BJ (cell line): ENCODE measurements around the gene CXorf58. TPM values are rescaled to one million over a fixed set of nuclear protein-coding genes. Genes with fewer than 3 reads are reported as not detected.
A peak's percentile ranks its signal among the peaks of the same experiment; 100 is the strongest.

Experiments
- CTCF ChIA-PET: fragments of 350-600 bp; formaldehyde crosslinking; extraction: SDS; loops from one replicate; lab custom pipeline; 2021; ENCODE audit warnings: antibody characterized with exemption, inconsistent platforms; lab: Yijun Ruan, JAX
- POLR2A ChIA-PET: fragments of 300-600 bp; sonication (Branson Sonifier 250); formaldehyde crosslinking; extraction: SDS; loops from one replicate; lab custom pipeline; 2021; ENCODE audit warnings: antibody characterized with exemption; lab: Charles Lee
- DNase-seq: peaks from one replicate; pipeline ENCODE4 v3.0.0-alpha.2; 2011; ENCODE audit warnings: low read depth
- H3K27me3 ChIP-seq: 2 replicates; pipeline ENCODE4 v1.6.0; 2011; ENCODE audit warnings: low read length; ENCODE audit not compliant: control insufficient read depth, insufficient read depth
- H3K36me3 ChIP-seq: 2 replicates; pipeline ENCODE4 v1.5.1; 2011; ENCODE audit warnings: low read length; ENCODE audit not compliant: control insufficient read depth, insufficient read depth
- H3K4me3 ChIP-seq: 2 replicates; pipeline ENCODE4 v1.5.1; 2011; ENCODE audit warnings: low read depth, mild to moderate bottlenecking, control low read depth, low read length
- polyA plus RNA-seq: library from polyadenylated mRNA; depleted of rRNA; stranded (reverse); fragments of >200 nt; gene quantifications from 2 replicates; pipeline ENCODE4 v1.2.3, GENCODE V29; 2011
- TF ChIP-seq, protein P1 (sequence below): IDR thresholded peaks from 2 replicates; pipeline ENCODE4 v1.5.1; 2011; ENCODE audit warnings: low read depth, mild to moderate bottlenecking, control low read depth, inconsistent platforms, low read length, moderate library complexity; ENCODE audit not compliant: insufficient read depth

CXorf58 gene
- polyA plus RNA-seq, 1 experiment: not detected

DNA sequence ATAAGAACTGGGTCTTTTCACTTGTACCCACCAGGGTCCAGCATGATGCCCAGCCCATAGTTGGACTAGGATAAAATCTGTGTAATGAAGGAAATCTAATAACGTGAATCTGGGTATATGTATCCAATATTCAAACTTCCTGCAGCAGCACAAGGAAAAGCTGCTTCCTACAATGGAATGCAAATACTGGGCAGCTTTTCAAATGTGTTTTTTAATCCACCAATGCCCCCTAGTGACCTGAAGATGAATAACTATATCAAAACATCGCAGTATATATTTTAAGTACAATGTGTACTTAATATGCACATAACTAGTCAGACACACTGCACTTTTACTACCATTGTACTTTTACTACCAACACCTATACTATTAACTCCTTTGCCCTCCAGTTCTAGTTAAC lies 5.4 kb upstream of the CXorf58 start:
- TF ChIP-seq, protein P1, sequence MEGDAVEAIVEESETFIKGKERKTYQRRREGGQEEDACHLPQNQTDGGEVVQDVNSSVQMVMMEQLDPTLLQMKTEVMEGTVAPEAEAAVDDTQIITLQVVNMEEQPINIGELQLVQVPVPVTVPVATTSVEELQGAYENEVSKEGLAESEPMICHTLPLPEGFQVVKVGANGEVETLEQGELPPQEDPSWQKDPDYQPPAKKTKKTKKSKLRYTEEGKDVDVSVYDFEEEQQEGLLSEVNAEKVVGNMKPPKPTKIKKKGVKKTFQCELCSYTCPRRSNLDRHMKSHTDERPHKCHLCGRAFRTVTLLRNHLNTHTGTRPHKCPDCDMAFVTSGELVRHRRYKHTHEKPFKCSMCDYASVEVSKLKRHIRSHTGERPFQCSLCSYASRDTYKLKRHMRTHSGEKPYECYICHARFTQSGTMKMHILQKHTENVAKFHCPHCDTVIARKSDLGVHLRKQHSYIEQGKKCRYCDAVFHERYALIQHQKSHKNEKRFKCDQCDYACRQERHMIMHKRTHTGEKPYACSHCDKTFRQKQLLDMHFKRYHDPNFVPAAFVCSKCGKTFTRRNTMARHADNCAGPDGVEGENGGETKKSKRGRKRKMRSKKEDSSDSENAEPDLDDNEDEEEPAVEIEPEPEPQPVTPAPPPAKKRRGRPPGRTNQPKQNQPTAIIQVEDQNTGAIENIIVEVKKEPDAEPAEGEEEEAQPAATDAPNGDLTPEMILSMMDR: no peak; the same call in 1 of the 2 replicates
- ChIA-PET CTCF (interaction anchor here (0.5 to 3.8 kb wide), 24 partner anchors 13 to 1917 kb away, joined by 3 to 76 read pairs (median 6); partner anchors contain the start of genes ACOT9, PRDX4 and SAT1), POLR2A (no interaction called here)
- H3K27me3 ChIP-seq: no peaks in the 10 kb centered on the region
- no peak for DNase-seq
- no peaks in the 10 kb centered on the region for H3K36me3 ChIP-seq
- H3K4me3 ChIP-seq: no peak overlapping the region

DNA sequence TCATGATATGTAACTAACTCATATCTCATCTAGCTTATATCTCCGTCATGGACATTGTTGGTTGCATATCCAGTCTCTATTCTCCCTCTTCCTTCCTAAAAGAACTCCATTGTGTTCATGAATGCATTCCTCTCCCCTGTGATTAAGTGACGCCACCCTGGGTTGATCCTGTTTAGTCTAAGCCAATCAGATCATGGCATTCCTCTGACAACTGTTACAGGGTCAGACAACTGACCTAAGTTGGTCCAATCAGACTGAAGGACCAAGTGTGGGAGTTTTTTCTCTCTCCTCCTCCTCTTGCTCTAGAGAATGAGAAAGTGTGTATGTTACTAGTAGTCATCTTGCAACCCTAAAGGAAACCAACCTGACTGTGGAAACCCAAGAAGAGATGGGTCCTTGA lies 3.7 kb upstream of the CXorf58 start:
- CTCF ChIA-PET: interaction anchor here (2.9 kb wide), 1 partner anchor 216 kb away, joined by 17 read pairs; no protein-coding TSS in a partner anchor
- TF ChIP-seq, protein P1: no peak
- no peaks in the 10 kb centered on the region for H3K27me3 ChIP-seq

GRCh38 chrX:23907111-23907497 lies 702 bp upstream of the CXorf58 start:
- peak overlapping the region; percentile 59 for H3K4me3 ChIP-seq
- ChIA-PET CTCF (interaction anchor here (0.6 to 1.0 kb wide), 2 partner anchors 124 to 218 kb away, joined by 3 read pairs; partner anchors contain the start of gene SAT1), POLR2A (interaction anchor here (0.6 kb wide), 1 partner anchor 243 kb away, joined by 4 read pairs; the partner anchor contains the start of gene ZFX)
- no peaks in the 10 kb centered on the region for H3K36me3 ChIP-seq
- TF ChIP-seq, protein P1: no peak
- DNase-seq: no peak
- no peaks in the 10 kb centered on the region for H3K27me3 ChIP-seq

More for the DNA sequence above, 3.7 kb upstream of the CXorf58 start:
- POLR2A ChIA-PET: no interaction called here
- no peak overlapping the region for H3K4me3 ChIP-seq
- no peaks in the 10 kb centered on the region for H3K36me3 ChIP-seq
- DNase-seq: no peak

DNA sequence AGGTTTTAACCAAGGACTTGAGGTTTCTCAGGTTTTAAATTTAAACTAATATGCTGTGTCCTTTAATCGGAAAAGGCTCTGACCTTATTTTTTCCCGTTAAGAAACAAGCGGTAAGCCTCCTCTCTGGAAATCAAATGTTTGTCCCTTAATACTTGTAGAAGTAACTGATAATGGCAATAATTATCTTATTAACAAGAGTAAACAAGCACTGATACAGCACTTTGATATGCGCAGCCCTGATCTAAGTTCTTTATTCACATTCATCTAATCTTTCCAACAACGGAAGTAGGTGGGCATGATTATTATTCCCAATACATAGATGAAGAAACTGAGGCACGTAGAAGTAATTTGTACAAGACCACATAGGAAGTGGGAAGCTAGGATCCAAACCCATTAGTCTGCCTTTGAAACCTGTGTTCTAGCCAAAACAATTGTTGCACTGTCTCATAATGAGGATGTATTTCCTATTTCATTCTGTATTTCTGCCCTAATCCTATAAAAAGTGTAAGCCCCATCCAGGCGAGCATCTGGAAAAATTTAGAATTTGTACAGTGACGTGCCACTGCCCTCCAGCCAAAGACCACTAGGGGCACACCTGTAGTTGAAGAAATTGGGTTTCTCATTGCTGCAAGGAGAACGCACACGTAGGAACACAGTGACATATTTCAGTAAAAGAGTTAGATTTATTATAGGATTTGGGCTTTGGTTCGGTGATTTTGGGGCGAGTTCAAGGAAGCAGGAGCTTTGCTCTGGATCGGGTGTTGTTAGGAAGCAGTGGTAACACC lies 606 bp downstream of the CXorf58 start:
- H3K27me3 ChIP-seq: no peaks in the 10 kb centered on the region
- POLR2A ChIA-PET: no interaction called here
- CTCF ChIA-PET: interaction anchor here (0.7 to 2.0 kb wide), 2 partner anchors 146 to 639 kb away, joined by 3 to 6 read pairs; partner anchors contain the start of gene EIF2S3
- TF ChIP-seq, protein P1: peak; percentile 43
- H3K4me3 ChIP-seq: peak overlapping the region; percentile 7
- H3K36me3 ChIP-seq: no peaks in the 10 kb centered on the region
- no peak for DNase-seq

- no peaks in the 10 kb centered on the region for H3K27me3 ChIP-seq
- ChIA-PET CTCF (interaction anchor here (0.5 kb wide), 1 partner anchor 682 kb away, joined by 3 read pairs; no protein-coding TSS in a partner anchor), POLR2A (no interaction called here)
- H3K4me3 ChIP-seq: no peak overlapping the region
- no peaks in the 10 kb centered on the region for H3K36me3 ChIP-seq
- DNase-seq: no peak
- TF ChIP-seq, protein P1: no peak
Measured at GRCh38 chrX:23911126-23911835, 3.5 kb downstream of the CXorf58 start.
